ENCODE measurements around the gene C1R.
"Not testable (repeated sequence)": the region's sequence is repeated elsewhere in the genome, so short reads cannot be mapped to it uniquely, and the experiment has no call there.

The C1R gene

GRCh38 chr12:7065073-7065623, 27.1 kb downstream of the C1R start:
- no peak for DNase-seq

- DNase-seq, result no peak
Observed at GRCh38 chr12:7064516-7064915, 27.7 kb downstream of the C1R start.

- no peak for DNase-seq
Observed at GRCh38 chr12:7061596-7061995, 30.6 kb downstream of the C1R start.

DNA sequence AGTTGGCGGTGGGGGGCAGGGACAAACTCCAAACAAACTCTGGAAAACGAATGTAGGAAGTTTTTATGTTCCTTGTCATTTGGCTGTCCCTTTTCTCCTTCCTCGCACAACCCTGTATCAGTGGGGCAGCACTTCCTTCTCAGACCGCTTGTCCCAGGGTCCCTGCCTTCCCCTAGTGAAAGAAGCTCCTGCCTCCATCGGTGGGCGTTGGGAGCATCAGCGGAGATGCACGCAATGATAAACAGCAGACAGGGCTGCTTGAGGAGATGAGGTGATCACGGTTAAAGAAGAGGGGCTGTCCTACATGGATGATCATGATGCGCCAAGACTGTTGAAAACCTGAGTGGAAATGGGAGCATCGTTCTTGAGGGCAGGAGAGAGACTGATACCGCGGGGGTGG, 31.1 kb downstream of the C1R start:
- no peak for DNase-seq

DNA sequence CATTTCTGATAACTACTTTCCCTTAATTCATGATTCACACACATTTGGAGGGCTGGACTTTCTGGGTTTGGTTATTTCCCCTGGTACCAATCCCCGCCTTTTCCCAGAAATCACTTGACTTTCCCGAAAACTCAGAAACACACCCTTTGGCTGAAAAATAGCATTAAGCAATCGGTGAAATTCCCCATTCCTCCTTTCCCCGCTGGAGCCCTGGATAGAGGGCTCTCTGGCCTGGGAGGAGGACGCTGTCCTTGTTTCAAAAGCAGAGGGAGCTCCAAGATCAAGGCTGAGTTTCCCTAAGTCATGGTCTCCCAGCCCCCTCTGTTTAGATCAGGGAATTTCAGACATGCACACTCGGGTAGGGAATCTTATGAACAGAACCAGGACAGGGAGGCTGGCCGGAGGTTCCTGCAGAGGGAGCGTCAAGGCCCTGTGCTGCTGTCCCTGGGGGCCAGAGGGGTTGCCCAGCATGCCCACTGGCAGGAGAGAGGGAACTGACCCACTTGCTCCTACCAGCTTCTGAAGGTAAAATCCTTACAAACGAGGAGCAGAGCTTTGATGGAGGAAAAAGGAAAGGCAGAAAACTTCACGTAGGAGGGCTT, 31.8 kb downstream of the C1R start, which contains the start of gene C1S:
TSS of gene C1S (plus strand) at position 366 of the 602 bp plus-strand sequence. CDS start 1,195 bp downstream, outside the sequence.
- no peak for DNase-seq

DNA sequence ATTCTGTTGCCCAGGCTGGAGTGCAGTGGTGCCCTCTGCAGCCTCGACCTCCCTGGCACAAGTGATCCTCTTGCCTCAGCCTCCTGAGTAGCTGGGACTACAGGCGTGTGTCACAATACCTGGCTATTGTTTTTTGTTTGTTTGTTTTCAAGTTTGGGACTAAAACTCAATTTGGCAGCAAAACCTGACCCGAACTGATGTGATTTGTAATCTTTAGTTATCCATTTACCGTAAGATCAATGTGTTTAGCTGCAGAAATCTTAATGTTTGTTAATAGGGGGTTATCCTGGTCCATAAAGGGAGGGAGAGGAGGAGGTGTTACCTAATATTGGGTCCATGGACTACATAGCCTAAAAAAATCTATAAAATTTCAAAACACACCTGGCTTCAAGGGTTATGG, 32.5 kb downstream of the C1R start:
- DNase-seq, result no peak

- no peak for DNase-seq
Observed at GRCh38 chr12:7058850-7059395, 33.3 kb downstream of the C1R start.

- DNase-seq, result no peak
Observed at GRCh38 chr12:7058163-7058845, 33.9 kb downstream of the C1R start.

DNA sequence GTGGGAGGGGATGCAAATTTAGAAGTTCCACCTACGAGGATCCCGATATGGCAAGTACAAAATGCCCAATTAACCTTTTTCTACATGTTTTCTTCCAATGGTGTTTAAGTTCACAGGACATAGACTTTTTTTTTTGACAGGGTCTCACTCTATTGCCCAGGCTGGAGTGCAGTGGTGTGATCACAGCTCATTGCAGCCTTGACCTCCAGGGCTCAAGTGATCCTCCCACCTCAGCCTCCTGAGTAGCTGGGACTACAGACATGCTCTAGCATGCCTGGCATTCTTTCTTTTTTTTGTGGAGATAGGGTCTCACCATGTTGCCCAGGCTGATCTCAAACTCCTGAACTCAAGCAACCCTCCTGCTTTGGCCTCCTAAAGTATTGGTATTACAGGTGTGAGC, 36.5 kb downstream of the C1R start:
- not testable (repeated sequence) for DNase-seq

DNA sequence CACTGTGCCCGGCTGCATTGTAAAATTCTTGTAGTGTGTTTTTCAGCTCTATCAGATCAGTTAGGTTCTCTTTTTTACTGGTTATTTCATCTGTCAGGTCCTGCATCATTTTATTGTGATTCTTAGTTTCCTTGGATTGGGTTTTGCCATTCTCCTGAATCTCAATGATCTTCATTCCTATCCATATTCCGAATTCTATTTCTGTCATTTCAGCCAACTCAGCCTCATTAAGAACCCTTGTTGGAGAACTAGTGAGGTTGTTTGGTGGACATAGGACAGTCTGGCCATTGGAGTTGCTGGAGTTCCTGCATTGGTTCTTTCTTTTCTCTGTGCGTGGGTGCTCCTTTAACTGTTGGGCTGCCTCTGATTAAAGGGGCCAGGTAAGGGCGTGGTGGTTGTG, 37.3 kb downstream of the C1R start:
- no peak for DNase-seq

DNA sequence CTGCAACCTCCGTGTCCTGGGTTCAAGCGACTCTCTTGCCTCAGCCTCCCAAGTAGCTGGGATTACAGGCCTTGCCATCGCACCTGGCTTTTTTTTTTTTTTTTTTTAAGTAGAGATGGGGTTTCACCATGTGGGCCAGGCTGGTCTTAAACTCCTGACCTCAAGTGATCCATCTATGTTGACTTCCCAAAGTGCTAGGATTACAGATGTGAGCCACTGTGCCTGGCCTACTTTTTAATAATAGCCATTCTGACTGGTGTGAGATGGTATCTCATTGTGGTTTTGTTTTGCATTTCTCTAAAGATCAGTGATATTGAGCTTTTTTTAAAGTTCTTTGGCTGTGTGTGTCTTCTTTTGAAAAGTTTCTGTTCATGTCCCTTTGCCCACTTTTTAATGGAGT, 42.3 kb downstream of the C1R start:
- DNase-seq, result not testable (repeated sequence)

GRCh38 chr12:7049445-7049951, 42.7 kb downstream of the C1R start:
- not testable (repeated sequence) for DNase-seq

DNA sequence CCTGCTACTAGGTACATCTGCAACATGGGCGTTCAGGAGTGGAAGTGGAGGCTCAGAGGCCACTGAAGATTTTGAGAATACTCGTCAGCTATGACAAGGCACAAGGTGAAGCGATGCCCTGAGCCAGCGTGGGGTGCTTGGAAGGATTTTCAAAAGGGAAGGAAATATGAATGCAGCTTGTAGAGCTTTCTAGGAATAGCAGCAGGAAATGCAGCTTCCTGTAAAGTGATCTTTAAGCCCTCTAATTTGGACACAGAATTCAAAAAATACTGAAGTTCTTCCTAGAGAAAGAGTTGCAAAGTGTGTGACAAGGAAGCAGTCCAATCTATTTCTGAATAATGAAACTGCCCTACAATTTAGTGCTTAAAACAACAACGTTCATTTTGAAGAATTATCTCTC, 44.9 kb downstream of the C1R start:
- DNase-seq, result no peak

DNA sequence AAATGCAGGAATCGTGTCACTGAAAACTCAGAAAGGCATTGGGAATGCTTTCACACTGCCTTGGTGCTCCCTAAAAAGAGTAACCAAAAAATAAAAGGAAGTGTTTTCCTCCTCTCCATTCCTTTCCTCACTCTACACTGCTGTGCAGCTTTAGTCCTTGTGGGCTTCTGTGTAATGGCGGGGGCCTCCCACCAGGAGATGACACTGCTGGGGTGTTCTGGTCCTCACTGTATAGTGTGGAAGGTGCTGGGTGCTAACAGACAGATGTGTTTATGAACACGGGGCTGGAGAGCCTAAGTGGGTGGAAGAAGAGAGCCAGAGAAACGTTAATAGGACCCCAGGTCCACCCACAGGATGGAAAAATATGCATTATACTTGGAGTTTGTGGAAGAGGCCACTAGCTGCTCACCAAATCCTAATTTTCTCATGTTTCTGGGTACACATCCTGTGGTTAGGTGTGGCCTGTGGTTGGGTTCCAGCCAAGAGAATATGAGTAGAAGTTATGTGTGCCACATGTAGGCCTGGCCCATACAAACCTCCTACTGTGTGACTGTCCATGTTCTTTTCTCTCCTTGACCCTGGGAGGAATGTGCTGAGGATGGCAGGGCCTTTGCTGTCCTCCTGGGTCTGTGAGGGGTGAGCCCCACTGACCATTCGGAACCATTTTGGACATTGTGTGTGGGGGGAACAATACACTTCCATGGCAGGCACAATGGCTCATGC, 45.7 kb downstream of the C1R start:
- no peak for DNase-seq

DNA sequence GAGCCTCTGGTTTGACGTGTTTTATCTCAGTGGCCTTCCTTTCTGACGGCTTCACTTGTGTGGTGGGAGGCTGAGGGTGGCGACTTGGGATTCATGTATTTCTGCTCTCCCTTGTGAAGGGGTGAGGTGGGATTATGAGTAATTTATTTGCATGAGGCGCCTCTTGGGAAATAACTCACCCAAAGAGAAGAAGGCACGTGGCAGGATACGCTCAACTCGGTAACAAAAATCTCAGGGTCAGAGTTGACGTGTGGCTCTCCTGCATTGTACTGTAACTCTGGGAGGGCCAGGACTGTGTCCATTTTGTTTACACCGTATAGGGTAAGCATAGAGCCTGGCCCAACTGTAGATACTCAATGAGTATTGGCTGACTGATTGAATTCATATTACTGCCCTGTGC, 46.3 kb downstream of the C1R start:
- no peak for DNase-seq

- DNase-seq, result no peak
Observed at GRCh38 chr12:7042842-7043241, 49.4 kb downstream of the C1R start.

- no peak for DNase-seq
Observed at GRCh38 chr12:7039403-7039802, 52.8 kb downstream of the C1R start.

DNA sequence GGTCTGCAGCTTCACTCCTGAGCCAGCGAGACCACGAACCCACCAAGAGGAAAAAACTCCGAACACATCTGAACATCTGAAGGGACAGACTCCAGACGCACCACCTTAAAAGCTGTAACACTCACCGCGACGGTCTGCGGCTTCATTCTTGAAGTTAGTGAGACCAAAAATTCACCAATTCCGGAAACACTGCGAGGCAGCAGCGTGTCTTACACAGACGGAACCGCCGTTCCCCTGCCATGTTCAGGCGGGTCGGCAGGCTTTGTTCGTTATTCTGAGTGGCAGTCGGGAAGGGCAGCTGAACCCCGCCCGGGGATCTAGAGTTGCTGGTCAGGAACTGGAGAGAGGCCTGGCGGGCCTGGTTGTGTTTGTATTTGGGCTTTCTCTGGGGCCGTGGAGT, 53.7 kb downstream of the C1R start:
- no peak for DNase-seq

- DNase-seq, result not testable (repeated sequence)
Observed at GRCh38 chr12:7037411-7037810, 54.8 kb downstream of the C1R start.

GRCh38 chr12:7035463-7035862, 56.8 kb downstream of the C1R start:
- peak; percentile 7 for DNase-seq

DNA sequence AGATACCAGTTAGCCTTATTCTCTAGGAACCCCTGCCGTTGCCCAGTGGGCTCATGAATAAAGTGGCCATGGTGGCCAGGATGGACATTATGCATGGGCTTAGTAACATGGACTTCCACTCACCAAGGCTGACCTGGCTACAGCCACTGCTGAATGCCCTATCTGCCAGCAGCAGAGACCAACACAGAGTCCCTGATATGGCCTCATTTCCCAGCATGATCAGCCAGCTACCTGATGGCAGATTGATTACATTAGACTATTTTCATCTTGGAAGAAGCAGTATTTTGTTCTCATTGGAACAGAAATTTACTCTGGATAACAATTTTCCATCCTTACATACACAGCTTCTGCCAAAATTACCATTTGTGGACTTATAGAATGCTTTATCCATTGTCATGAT, 57.8 kb downstream of the C1R start:
- peak; percentile 0 for DNase-seq

DNA sequence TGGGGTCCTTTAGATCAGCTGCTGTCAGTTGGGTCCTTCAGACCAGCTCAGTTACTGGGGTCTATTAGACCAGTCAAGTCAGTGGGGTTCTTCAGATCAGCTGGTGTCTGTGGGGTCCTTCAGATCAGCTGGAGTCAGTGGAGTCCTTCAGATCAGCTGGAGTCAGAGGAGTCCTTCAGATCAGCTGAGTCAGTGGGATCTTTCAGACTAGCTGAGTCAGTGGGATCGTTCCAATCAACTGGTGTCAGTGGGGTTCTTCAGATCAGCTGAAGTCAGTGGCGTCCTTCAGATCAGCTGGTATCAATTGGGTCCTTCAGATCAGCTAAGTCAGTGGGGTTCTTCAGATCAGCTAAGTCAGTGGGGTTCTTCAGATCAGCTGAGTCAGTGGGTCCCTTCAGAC, 59.3 kb downstream of the C1R start:
- DNase-seq, result peak; percentile 33

- DNase-seq, result no peak
Observed at GRCh38 chr12:7031306-7031705, 60.9 kb downstream of the C1R start.

Measured in activated CD8-positive, alpha-beta memory T cell treated with anti-CD3 and anti-CD28 coated beads for 24 hours (primary cell).